PC-9 (cell line): ENCODE measurements around the gene ACVR1.

Experiments used
- EZH2 ChIP-seq: fragments of 200-600 bp; sonication (generic); IDR thresholded peaks from 2 replicates; pipeline ENCODE4 v1.8.0; 2017; ENCODE audit warnings: antibody characterized with exemption, low read depth
- TF ChIP-seq, protein P1 (sequence below): fragments of 200-600 bp; sonication (generic); conservative IDR thresholded peaks from 2 replicates; pipeline ENCODE4 v1.6.1; 2017; ENCODE audit warnings: mixed run types, antibody characterized with exemption, mild to moderate bottlenecking, moderate library complexity

DNA sequence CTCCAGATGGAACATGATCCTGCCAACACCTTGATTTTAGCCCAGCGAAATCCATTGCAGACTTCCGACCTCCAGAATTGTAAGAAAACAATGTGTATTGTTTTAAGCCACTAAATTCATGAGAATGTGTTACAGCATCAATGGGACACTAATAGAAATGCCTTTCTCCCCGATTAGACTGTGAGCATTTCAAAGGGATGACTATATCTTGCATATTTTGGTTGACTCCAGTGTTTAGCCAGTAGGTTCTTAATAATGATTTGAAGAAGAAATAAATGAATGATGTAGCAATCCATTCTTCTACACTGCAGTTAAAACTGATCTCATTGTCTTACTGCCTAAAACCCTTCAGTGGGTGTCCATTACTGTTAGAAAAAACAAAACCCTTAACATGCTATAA, 180.1 kb downstream of the ACVR1 start:
- TF ChIP-seq, protein P1, sequence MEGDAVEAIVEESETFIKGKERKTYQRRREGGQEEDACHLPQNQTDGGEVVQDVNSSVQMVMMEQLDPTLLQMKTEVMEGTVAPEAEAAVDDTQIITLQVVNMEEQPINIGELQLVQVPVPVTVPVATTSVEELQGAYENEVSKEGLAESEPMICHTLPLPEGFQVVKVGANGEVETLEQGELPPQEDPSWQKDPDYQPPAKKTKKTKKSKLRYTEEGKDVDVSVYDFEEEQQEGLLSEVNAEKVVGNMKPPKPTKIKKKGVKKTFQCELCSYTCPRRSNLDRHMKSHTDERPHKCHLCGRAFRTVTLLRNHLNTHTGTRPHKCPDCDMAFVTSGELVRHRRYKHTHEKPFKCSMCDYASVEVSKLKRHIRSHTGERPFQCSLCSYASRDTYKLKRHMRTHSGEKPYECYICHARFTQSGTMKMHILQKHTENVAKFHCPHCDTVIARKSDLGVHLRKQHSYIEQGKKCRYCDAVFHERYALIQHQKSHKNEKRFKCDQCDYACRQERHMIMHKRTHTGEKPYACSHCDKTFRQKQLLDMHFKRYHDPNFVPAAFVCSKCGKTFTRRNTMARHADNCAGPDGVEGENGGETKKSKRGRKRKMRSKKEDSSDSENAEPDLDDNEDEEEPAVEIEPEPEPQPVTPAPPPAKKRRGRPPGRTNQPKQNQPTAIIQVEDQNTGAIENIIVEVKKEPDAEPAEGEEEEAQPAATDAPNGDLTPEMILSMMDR: no peak
- TF ChIP-seq EZH2: no peak
